ENCODE data around the gene ATG2B.

Gene ATG2B, protein sequence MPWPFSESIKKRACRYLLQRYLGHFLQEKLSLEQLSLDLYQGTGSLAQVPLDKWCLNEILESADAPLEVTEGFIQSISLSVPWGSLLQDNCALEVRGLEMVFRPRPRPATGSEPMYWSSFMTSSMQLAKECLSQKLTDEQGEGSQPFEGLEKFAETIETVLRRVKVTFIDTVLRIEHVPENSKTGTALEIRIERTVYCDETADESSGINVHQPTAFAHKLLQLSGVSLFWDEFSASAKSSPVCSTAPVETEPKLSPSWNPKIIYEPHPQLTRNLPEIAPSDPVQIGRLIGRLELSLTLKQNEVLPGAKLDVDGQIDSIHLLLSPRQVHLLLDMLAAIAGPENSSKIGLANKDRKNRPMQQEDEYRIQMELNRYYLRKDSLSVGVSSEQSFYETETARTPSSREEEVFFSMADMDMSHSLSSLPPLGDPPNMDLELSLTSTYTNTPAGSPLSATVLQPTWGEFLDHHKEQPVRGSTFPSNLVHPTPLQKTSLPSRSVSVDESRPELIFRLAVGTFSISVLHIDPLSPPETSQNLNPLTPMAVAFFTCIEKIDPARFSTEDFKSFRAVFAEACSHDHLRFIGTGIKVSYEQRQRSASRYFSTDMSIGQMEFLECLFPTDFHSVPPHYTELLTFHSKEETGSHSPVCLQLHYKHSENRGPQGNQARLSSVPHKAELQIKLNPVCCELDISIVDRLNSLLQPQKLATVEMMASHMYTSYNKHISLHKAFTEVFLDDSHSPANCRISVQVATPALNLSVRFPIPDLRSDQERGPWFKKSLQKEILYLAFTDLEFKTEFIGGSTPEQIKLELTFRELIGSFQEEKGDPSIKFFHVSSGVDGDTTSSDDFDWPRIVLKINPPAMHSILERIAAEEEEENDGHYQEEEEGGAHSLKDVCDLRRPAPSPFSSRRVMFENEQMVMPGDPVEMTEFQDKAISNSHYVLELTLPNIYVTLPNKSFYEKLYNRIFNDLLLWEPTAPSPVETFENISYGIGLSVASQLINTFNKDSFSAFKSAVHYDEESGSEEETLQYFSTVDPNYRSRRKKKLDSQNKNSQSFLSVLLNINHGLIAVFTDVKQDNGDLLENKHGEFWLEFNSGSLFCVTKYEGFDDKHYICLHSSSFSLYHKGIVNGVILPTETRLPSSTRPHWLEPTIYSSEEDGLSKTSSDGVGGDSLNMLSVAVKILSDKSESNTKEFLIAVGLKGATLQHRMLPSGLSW (N-terminal part only)

DNA sequence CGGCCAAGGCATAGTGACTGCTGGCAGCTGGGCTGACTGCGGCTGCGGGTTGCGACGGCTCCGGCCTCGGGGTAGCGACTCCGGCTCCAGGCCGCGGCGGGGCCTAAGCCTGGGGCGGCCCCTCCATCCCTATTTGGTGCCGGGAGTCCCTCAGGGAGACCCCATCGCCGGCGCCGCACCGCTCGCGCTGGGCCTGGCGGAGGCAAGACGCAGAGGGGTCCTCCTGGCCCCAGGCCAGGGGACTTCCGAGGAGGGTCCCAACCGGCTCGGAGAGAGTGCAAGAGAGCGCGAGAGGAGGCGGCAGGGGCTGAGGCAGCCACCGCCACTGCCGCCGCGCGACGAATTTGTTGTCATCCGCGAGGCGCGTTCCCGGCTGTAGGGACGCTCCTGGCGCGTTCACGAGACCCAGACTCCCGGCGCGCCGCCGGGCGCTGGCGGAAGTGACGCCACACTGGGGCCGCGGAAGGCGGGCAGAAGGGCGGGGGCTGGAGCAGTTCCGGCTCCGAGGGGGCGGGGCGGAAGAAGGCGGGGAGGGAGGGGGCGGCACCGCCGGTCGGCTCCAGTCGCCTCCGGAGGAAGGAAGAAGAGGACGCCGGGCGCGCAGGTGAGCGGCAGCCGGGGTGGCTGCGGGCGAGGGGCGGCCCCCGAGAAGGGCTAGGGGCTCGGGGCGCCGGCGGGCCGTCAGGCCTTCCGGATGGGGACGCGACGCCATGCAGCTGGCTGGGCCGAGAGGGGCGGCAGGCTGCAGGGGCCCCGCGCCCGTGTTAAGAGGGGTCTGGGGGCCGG lies at the start of gene ATG2B, which contains the start of gene GSKIP:
Gene ATG2B (minus strand): TSS at position 377 of the 786 bp plus-strand sequence. CDS start 365 bp downstream, at position 12.
Gene GSKIP (plus strand): TSS at position 562 of the 786 bp plus-strand sequence. CDS start 18,722 bp downstream, outside the sequence.
- peak; percentile 97 to 98 for DNase-seq (ENCODE audit: low read depth in 2 of 2)

DNA sequence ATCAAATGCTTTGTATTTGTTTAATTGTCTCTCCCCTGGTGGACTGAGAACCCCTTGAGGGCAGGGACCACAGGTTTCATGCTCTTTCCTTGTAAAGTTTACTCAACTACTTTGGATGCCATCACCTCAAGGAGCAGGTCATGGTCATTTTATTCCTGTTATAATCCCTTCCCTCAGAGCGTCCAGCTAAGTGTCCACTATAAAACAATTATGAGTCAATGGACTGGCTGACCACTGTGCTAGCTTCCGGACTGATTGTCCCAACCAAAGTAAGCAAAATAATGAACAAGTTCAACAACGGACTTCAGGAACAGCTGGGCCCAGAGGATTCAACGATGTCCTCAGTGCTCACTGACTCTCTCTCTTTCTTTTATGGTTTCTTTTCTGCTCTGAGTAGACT lies 47.0 kb upstream of the ATG2B start:
- DNase-seq (ENCODE audit: low read depth in 2 of 2) = no peak

DNA sequence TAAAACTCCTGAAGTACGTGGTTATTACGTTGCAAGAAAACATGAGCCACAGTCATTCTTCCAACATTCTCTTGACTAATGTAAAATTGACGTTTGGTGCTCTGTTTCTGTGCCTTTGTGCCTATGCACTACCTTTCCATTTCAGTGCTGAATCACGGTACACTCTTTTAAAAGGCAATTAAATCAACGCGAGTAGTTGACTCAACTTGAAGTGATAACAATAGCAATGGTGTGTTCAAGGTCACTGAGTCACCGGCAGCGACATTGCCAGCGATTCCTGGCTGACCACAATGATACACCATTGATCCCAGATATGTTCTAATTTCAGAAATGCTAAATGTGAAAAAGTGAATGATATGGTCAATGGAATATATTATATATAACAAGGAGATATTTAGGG lies 46.6 kb upstream of the ATG2B start:
- no peak for DNase-seq (ENCODE audit: low read depth in 2 of 2)

DNA sequence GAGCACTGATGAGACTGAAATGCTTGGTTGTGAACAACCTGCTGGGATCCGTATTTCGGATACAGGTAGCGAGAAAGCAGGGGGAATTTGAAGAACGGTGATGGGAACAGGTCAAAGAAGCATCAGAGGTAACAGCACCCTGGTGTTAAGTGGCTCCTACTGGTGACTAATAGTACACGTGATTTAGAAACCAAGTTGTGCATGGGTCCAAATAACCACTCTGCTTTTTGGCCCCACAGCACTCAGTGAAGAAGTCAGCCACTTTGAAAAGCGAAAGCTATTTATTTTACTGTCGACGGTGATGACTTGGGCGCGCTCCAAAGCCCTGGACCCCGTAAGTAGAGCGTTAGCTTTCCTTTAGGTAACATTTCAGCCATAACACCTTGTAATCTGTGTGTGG lies 45.5 kb upstream of the ATG2B start:
- no peak for DNase-seq (ENCODE audit: low read depth in 2 of 2)

DNA sequence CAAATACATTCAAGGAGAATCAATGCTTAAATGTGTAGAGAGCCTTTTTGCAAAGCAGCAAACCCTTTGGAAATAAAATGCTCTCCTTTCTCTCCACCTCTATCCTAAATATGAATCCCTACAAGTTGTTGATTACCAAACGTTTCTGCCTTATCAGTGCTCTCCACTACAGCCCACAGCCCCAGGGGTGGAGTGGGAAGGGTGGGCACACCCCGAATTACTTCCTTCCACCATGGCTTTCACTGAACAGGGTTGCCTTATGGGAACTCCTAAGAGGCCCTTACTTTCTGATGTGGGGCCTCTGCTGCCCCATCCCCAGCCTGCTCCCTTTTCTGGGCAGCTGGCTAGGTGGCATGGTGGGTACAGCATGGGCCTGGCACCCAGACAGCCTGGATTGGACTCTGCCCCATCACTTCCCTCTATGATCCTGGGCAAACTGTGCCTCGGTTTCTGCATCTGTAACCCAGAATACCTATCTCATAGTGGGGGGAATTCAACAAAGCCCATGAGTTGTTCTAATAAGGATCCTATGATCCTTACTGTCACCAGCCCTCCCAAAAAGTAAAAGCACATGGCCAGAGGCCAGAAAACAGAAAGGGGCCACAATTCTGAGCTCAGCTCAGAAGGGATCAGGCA lies 44.9 kb upstream of the ATG2B start:
- no peak for DNase-seq (ENCODE audit: low read depth in 2 of 2)

DNA sequence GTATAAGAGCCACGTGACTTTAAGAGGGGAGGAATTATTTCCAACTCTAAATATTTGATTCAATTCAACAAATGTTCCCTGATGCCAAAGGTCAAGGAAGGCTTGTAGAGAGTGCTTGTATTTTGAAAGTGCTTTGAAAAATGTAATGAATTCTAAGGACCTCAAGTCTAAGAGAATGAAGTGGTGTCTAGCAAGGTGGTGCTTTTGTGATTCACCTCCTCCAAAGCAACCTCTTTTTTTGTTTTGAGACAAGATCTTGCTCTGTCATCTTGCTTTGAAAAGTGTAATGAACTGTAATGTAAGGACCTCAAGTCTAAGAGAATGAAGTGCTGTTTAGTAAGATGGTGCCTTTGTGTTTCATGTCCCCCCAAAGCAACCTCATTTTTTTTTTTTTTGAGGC lies 42.5 kb upstream of the ATG2B start:
- no peak for DNase-seq (ENCODE audit: low read depth in 2 of 2)

DNA sequence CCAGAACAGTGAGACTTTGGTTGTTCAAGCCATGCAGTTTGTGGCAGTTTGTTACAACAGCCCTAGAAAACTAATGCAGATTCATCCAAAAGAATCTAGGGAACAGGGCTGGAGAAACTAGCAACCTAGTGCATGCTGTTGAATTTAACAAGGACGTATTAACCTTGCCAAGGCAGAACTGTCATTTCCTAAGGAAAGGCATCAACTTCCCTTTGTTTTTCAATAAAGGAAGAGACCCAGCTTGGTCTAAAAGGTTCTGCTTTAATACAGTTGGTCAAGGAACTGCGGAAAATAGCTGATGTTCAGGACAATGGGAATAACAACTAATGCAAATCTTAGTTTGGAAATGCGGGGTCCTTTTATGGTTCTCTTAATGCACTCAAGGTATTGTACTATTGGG lies 40.3 kb upstream of the ATG2B start:
- no peak for DNase-seq (ENCODE audit: low read depth in 2 of 2)

DNA sequence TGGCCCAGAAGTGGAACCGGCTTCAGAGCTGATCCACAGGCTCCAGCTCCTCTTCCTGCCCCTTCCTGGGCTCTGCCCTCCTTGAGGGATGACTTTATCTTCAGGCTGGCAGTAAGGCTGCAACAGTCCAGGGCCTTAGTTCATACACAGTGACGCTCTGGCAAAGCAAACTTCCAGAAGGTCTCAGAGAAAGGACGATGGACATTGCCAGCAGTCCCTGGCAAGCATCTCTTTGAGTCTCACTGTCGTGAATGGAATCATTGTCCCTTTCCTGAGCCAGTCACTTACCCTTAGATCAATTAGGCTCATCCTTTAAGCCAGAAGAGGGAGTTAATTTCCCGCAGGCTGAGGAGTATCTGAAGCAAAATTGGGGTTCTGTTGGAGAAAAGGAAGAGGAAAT lies 37.4 kb upstream of the ATG2B start:
- DNase-seq (ENCODE audit: low read depth in 2 of 2) = no peak

DNA sequence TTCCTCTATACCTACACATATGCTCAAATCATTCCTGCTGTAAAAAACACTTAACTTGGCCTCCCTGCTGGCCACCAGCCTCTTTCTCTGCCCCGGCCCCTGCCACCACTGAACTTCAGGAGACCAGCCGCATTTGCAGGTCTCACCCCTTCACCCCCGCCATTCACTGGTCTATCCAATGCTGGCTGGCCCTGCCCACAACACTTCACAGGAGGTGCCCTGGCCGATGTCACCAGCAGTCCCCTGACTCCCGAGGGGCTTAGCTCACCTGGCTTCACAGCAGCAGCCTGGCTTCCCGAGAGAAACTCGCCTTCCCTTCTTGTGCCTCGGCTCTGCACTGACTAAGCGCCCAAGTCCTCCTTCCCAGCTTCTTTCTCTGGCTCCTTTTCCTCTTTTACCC lies 36.3 kb upstream of the ATG2B start:
- no peak for DNase-seq (ENCODE audit: low read depth in 2 of 2)

DNA sequence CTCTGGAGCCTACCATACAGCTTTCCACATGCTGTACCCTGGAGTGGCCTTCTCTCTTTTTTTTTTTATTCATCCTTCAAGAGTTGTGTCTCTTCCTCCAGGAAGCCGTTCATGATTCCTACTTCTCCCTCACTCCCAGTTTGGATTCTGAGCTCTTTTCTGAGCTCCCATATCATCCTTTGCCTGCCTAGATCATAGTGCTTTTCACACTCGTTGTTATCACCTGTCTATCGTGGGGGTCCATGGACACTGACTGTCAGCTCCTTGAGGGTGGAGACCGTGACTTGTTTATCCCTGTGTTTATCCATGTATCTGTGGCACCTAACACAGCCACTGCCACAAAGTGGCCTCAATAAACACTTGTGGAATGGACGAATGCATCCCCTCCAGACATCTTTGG lies 35.8 kb upstream of the ATG2B start:
- no peak for DNase-seq (ENCODE audit: low read depth in 2 of 2)

DNA sequence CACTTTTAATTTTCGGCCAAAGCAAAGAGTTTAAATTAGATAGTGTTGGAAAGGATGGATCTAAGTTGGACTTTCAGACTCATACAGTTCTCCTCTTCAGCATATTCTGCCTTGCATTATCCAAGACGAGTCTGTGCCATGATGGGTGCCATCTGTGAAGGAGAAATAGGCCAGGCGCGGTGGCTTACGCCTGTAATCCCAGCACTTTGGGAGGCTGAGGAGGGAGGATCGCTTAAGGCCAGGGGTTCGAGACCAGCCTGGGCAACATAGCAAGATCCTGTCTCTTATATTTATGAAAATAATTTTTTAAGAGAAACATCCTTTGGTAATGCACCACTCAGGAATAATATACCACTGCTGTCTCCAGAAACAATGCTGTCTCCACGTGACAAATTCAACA lies 35.3 kb upstream of the ATG2B start:
- DNase-seq (ENCODE audit: low read depth in 2 of 2) = no peak

DNA sequence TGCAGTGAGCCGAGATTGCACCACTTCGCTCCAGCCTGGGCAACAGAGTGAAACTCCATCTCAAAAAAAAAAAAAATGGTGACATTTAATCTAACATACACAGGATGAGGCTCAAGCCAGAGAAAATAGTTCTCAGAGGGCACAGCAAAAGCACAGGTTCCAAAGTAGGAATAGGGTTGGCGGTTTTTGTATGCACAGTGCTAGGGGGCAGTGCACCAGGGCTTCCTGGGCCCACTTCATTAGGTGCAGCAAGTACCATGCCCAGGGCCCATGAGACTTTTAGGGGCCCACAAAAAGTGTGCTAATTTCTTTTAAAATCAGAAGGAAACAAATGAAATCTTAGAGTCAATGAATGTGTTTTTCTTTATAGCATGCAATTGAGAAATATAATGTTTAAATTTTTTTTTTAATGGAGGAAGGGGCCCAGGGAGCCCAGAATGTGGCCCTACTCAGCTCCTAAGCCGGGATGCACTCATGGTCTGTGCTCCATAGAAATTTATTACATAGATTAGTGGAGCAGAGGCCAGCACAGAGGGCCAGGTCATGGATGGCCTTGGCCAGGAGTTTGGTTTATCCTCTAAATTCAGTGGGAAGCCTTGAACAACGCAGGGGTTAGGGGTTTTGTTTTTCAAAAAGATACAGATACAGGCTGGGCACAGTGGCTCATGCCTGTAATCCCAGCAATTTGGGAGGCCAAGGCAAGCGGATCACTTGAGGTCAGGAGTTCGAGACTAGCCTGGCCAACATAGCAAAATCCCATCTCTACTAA lies 31.1 kb upstream of the ATG2B start:
- DNase-seq (ENCODE audit: low read depth in 2 of 2) = no peak

DNA sequence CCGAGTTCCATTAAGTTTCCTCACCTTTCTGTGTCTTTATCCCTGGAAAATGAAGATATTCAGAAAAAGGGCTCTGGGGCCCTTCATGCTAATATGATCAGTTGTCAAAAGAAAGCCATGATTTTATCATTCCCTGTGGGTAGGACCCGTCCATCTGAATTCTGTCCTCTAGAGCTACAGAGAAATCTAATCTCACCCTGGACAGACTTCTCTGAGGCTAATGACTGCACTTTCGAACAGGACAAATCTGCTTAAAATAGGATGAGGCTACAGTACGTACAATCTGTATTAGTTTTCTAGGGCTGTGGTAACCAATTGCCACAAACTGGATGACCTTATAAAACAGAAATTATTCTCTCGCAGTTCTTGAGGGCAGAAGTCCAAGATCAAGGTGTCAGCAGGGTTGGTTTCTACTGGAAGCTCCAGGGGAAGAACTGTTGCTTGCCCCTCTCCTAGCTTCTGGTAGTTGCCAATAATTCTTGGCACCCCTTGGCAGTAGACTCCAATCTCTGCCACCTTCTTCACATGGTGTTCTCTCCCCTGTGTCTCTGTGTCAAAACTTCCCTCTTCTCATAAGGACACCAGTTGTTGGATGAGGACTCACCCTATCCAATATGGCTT lies 30.0 kb upstream of the ATG2B start:
- no peak for DNase-seq (ENCODE audit: low read depth in 2 of 2)

DNA sequence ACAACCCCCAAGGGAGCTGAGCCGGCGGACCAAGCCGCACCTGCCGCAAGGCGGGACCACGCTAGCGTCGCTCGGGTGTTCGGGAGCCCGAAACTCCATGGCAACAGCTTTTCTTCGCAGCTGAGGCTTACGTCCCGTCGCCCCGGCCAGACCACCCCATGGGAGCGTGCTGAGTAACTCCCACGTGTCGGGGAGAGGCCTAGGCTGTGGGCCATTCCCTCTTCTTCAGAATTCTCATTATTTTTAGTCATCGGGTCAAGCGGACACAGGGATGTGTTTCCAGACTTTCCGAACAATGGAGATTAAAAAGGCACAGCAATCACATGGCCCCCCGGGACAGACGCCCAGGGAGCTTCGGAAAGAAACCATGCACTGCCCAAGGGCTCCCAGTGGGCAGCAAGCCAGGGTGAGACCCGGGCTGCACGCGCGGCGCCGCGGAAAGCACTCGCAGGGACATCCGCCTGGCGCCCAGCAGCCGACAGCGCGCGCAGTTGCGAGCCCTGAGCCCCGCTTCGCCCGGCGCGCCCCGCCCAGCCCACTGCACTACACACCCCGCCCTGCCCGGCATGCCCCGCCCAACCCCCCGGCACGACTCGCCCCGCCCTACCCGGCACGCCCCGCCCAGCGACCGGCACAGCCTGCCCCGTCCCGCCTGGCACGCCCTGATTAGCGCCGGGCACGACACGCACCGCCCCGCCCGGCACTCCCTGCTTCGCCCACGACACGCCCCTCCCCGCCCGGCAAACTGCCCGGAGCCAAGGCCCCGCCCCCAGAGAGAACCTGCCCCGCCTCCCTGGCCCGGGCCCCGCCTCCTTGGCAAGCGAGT lies 28.4 kb upstream of the ATG2B start:
- peak; percentile 100 for DNase-seq (ENCODE audit: low read depth in 2 of 2)

DNA sequence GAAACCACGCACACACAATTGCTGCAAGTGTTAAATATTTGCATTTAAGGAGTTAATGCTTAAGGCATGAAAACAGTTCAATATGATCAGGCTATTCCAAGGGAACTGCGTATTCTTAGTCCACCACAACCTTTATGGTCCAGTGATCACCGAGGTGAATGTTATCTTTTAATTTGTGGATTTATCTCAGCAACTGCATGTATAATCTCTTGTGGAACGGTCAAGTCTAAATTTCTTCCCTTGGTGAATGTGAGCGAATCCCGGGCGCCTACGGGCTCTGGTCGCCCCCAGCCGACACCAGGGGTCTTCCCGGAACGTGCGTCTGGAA lies 27.8 kb upstream of the ATG2B start:
- no peak for DNase-seq (ENCODE audit: low read depth in 2 of 2)

DNA sequence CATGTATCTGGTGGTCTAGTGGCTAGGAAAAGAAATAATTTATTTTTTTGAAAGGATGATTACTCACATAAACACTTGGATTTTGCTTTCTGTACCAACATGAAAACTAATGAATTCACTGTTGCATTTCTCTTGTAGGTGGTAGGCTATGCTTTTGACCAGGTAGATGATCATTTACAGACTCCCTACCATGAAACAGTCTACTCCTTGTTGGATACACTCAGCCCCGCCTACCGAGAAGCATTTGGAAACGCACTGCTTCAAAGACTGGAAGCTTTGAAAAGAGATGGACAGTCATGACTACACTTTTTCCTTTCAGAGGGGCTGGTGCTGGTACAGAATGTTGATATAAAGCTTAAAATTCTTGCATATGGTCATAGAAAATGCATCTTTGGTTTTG lies 22.2 kb upstream of the ATG2B start:
- DNase-seq (ENCODE audit: low read depth in 2 of 2) = no peak

DNA sequence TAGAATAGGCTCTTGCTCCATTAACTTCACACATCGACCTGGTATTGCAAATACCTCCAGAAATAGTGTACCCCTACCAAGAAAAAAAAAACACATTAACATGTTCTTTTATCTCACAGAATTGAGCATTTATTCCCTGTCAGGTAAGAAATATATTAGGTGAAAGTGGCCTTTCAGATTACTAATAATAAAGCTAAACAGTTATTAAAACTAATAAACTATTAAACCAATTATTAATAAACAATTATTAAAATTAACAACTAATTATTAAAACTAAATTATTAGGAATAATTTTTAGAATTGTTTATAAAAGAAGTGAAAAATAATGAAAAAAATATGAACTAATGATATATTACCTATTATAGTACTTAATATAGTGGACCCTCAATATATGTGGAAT lies 21.6 kb upstream of the ATG2B start:
- no peak for DNase-seq (ENCODE audit: low read depth in 2 of 2)

DNA sequence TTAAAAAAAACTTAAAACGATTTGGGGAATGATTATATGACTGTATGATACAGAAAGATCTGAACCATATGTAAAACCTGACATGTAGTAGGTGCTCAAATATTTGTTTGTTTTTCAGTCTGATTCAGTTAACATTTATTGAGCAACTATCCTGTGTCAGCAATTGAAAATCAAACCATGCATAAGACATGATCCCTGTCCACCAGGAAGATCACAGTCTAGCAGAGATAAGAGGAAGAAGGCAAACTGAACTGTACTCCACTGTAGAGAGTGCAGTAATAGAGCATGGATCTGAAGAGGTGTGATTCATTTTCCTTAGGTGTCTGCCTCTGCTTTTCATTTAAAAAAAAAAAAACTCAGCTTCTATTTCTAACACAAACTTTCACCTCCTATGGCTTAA lies 20.9 kb upstream of the ATG2B start:
- DNase-seq (ENCODE audit: low read depth in 2 of 2) = no peak

DNA sequence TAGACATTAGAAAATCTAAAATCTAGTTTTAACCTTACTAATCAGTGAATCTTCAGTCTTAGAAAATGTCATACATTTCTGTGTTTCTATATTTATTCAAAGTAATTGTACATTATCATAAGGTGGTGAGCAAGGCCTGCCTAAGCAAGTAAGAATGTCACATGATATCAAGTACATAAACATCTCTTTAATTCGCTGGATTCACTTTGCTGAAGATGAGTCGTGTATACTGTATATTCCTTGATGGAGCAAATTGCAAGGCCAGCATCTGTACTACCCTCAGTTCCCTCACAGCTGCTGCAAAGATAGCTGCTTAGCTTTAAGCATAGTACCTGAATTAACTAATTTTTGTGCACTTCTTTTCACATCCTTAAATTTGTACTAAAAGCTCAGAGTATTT lies 20.3 kb upstream of the ATG2B start:
- DNase-seq (ENCODE audit: low read depth in 2 of 2) = no peak

Data from stimulated activated CD4-positive, alpha-beta T cell treated with anti-CD3 and anti-CD28 coated beads, Interleukin-1b, Interleukin-23, amount 100 ng/mL, for 4 hours (primary cell).